GM21390 (cell line): ENCODE measurements around the gene CDH24.

Source experiments
- ATAC-seq: cut with Tn5 transposase; IDR thresholded peaks from one replicate; pipeline ENCODE4 v1.9.1; 2021; ENCODE audit not compliant: unreplicated experiment

The CDH24 gene

DNA sequence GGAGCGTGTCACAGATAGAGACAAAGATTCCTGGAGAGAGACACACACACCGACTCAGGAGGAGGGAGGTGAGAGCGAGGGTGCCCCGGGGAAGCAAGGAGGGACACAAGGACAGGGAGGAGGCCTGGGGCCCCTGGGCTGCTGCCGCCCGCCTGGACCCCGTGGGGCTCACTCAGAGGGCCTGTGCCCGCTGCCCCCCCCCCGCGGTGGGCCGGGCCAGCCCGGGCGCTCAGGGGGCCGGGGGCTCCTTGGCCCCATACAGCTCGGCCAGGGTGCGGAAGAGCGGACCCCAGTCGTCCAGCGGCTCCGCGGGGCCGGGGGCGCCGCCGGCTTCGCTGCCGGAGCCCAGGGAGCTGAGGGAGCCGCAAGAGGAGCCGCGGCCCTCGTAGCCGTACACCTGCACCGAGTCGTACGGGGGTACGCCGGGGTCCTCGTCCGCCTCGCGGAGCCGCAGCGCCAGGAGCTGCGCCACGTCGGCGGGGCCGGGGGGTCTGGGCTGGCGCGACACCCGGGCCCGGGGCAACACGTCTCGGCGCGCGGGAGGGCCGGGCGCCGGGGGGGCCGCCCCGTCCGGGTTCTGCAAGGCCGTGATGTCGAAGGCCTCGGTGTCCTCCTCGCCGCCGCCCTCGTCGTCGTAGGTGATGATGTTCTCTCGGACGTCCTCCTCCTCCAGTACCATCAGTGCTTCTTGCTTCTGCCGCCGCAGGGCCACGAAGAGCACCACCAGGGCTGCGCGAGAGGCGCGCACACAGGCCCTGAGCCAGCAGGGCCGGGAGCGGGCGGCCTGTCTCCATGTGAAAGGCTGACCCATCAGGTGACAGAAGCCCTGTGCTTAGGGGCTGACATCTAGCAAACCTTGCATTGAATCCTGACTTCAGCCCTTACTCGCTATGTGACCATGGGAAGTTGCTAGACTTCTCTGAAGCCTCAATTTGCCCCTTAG lies 9.3 kb downstream of the CDH24 start:
- no peak for ATAC-seq

DNA sequence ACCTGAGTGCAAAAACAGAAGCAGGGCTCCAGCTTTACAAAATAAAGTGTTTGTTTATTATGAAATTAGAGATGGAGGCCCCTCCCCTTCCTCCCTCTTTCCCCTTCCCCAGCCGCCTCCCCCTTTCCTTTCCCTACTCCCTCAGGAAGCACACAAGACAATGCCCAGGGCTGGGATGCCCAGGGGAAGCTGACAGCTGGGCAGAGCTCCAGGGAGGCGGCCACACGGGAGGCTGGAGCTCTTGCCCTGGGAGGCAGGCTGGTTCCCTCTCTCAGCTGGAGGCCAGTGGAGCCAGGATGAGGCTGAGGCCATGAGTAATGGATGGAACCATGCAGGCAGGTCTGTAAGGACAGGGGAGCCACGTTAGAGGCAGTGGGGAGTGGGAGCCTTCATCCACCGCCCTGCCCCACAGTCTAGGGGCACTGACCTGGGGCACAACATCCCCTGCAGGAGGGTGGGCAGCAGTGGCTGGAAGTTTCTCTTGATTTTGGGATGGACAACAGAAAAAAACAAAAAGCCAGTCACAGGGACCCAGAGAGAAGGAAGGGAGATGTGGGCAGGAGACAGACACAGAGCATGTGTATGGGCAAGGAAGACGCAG lies 10.2 kb downstream of the CDH24 start:
- no peak for ATAC-seq

DNA sequence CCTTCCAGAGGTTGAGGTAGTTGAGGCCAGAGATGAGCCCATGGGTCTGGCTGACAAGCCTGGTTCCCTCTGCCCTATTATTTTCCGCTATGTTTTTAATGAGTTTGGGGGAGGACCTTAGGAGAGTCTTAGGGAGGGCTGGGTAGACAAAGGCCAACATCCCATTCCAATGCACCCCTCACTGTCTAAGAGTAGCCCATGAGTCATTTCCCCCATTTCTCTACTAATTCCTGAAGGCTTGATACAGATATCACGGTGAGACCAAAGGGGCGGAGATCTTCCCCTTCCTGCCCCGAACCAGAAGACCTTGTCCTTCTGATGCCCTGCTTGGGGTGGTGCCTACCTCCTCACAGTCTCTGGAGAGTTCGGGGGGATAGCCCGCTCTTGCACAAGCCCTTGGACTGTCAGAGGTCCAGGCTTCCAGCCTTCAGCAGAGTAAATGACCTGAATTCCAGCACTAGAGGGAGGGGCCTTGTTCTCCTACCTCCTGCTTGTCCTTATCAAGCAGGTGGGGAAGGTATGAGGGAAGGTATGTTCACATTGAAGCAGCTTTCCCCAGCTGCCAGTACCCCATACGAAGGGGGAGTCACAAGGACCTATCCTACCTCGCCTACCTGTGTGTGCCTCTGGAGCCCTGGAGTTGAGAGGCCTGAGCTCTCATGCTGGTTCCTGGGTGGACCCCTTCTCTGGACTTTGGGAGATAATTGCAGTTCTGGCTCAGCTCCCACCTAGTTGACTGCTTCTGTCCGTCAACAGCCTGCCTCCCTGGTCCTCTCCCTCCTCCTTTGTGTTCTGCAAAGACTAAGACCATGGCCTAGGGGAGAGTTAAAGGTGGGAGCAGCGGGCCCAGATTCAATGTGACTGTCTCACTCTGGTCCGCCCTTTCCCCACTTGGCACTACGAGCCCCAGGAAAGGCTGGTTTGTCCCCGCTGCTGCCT lies 11.6 kb downstream of the CDH24 start:
- ATAC-seq = no peak

DNA sequence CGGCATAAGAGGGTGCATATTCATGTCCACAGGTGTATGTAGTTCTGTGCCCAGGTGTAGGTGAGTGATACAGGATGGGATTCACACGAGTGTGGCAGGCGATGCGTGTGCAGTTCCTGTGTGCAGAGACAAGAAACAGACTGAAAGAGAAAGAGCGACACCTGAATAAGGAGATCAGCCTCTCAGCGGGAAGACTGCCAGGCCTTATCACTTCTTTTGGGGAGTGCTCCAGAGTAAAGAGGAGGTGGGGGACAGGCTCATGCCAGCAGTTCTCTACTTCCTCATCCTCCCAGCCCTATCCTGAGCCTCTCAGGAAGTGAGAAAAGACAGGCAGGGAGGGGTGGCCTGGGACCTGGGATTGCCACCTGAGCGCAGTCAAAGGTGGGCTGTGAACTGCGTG lies 12.5 kb downstream of the CDH24 start:
- ATAC-seq = no peak

DNA sequence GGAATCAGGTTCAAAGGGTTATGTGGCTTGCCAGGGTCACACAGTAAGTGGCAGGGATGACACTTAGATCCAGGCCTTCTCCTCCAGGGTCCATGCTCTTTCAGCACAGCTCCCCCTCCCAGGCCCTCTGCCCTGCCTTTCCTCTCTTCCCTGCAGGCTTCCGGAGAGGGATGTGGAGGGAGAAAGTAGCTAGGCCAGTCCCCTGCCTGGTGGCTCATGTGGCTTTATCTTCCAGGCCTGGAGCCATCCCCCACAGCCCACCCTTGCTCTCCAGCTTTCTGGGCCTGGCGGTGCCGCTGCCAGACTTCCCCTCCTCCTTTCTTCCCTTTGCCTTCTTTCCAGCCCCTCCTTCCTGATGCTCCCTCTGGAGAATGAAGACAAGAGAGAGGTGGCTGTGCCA lies 13.6 kb downstream of the CDH24 start:
- ATAC-seq = no peak

DNA sequence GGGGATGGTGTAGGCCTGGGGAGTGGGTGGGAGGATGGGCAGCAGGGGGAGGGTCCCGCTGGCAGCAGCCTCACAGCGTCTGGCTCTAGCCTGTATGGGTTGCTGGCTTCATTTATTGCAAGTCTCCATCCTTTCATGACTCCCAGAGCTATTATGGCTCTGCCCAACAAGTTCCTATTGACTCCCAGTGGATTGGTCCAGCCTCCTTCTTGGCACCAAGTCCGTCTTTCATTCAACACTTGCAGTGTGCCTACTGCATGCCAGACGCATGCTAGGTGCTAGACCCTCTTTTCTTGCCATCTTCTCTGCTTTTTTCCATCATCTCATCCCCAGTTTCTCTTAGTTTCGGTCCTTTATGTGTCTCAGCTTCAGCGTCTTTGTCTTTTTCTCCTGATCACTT lies 14.2 kb downstream of the CDH24 start:
- no peak for ATAC-seq

DNA sequence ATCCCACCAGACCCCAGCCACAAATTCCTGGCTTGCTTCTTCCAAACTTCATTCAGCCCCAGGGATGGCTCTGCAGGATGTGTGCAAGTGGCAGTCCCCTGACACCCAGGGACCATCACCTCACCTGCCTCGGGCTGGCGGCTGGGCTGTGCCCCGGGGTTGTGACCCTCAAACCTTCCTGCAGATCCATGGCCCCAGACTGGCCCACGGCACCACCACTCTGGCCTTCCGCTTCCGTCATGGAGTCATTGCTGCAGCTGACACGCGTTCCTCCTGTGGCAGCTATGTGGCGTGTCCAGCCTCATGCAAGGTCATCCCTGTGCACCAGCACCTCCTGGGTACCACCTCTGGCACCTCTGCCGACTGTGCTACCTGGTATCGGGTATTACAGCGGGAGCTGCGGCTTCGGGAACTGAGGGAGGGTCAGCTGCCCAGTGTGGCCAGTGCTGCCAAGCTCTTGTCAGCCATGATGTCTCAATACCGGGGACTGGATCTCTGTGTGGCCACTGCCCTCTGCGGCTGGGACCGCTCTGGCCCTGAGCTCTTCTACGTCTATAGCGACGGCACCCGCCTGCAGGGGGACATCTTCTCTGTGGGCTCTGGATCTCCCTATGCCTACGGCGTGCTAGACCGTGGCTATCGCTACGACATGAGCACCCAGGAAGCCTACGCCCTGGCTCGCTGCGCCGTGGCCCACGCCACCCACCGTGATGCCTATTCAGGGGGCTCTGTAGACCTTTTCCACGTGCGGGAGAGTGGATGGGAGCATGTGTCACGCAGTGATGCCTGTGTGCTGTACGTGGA lies 15.0 kb downstream of the CDH24 start, which contains the start of gene PSMB11:
PSMB11 (plus strand) TSS at position 51 of the 804 bp plus-strand sequence; CDS start at position 65, 14 bp downstream.
- ATAC-seq = no peak

DNA sequence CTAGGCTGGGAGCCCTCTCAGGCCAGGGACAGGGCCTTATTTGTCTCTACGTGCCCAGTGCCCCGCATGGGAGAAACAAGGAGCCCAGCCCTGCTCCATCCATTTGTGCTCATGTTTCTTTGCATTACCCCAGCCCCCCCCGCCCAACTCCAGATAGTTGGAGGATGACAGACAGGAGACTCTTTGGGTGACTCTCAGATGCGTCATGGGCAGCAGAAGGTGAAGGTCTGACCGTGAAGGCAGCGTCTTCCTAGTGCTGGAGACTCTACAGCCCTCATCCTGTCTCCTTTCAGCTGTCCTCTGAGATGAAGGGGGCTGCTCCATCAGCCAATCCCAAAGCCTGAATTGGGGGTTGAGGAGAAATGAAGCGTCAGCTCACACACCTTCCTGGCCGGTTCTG lies 15.6 kb downstream of the CDH24 start:
- ATAC-seq = no peak

DNA sequence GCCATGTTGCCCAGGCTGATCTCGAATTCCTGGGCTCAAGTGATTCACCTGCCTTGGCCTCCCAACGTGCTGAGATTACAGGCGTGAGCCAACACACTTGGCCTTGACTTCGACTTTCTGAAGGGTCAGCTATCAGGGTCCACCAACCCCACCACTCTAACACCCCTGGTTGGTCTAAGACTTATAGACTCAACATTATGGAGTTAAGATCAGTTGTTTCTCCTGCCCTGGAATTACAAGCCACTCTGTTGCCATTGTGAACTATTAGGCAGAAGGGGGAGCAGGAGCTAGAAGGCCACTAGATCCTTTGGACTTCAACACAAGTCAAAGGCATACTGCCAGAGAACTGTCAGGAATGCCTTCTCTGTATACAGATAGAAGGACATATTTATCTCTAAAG lies 17.2 kb downstream of the CDH24 start:
- no peak for ATAC-seq

DNA sequence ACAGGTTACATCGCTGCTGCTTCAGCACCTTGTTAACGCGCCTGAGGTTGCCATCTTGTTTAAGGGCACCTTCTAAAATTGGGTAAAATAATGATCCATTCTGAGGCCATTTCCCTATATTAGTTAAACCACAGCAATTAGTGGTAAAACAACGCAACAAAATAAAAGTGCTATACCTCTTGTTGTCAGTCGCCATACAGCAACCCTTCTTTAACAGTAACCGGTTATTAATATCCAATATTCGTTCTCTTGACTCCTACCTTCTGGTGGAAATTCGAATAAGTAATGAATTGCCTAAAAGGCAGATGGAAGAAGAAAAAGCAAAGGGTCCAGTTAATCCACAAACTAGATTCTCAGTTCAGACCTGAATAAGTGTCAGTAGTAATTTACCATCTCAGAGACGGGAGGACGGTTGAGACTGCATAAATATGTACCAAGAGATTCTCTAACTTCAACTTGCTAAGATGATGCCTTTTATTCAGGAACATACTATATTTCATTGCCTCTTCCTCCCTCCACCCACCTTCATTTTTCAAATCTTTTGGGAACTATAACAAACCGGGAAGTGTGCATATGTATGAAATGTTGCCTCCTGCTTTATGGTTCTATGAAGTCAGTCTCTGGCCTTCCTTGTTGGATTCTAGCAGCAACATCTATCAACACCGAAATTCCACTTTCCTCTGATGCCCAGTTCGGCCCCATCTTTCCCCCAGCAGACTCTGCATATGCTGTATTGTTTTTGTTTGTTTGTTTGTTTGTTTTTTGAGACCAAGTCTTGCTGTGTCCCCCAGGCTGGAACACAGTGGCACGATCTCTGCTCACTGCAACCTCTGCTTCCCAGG lies 21.8 kb downstream of the CDH24 start:
- ATAC-seq = no peak

DNA sequence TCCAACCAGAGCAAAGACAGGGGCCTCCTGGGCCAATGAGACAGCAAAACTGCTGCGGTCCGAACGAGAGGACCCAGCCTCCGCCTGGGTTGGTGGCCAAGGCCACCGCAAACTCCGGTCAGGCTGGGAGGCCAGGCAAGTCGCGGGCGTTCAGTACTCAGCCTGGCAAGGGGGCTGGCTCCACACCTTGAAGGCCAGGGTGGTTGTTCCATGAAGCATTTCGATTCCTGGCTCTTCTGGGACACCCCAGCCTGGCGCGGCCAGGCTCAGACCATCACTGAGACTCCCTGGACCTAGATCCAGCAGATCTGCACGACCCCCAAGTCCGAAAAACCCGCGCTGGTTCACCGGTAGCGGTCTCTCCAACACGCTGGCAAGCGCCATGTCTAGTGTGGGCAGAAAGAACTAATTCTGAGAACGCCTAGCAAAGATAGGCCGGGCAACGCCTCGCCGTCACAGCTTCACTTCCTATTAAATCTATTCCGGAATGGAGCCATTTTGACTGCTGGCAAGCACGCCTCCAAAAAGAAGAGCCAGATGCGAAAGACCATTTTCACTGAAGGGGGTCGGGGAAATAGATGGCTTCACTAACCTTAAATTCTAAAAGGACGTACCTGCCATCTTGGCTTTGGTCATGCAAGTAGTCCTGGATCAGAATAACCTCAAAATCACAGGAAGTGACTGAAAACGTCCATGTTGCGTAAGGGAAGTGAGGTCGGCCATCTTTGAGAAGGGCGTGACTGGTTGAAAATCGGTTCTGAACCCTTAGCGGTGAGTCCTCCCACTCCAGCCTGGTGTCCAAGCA lies 22.6 kb downstream of the CDH24 start, which contains the start of gene PSMB5:
PSMB5 (minus strand) TSS at position 403 of the 805 bp plus-strand sequence; CDS start at position 384, 19 bp downstream.
- ATAC-seq = peak; percentile 96

DNA sequence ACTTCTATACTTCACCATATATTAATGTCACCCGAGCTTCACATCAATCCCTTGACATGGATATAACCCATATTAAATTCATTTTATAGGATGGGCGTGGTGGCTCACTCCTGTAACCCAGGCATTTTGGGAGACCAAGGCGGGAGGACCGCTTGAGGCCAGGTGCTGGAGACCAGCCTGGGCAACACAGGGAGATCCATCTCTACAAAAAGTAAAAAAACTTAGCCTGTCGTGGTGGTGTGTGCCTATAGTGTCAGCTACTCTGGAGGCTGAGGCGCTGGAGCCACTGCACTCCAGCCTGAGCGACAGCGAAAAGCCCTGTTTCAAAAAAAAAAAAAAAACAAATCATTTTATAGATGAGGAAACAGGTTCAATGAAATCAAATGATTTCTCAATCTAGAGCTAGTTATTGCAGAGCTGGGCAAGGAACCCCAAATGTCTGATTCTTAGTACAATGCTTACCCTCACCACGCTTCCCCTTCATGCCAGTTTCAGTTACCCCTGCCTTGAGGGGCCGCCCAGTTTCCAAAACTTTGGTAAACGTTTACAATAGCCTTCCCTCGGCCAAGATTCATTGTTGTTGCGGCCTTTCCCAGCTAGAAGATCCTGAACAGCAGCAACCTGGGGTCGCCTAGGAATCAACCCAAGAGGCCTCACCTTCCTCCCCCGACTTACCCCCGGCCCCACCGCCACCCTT lies 23.4 kb downstream of the CDH24 start:
- ATAC-seq = no peak

DNA sequence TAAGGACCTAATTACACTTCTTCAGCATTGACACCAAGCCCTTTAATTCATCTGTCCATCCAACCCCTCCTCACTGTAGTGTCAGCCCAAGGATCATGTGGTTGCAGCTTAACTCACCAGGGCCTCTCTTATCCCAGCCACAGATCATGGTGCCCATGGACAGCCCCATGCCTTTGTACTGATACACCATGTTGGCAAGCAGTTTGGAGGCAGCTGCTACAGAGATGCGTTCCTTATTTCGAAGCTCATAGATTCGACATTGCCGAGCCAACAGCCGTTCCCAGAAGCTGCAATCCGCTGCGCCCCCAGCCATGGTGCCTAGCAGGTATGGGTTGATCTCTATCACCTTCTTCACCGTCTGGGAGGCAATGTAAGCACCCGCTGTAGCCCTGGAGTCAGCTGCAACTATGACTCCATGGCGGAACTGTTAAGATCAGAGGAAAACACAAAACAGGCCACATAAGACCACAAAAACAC lies 24.0 kb downstream of the CDH24 start:
- no peak for ATAC-seq

DNA sequence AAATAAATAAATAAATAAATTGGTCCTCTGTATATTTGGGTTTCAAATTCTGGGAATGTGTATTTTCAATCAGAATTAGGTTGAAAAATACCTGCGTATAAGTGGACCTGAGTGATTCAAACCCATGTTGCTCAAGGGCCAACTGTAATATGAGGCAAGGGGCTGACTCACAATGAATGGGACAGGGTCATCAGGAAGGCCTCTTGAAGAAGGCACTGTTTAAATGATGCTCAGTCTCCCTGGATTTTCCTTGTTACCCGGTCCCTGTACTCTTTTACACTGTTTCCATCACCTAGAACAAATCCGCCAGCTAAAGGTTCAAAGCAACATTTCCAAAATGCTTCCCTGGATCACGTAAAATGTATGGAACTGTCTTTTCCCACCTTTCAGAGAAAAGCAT lies 26.4 kb downstream of the CDH24 start:
- no peak for ATAC-seq

DNA sequence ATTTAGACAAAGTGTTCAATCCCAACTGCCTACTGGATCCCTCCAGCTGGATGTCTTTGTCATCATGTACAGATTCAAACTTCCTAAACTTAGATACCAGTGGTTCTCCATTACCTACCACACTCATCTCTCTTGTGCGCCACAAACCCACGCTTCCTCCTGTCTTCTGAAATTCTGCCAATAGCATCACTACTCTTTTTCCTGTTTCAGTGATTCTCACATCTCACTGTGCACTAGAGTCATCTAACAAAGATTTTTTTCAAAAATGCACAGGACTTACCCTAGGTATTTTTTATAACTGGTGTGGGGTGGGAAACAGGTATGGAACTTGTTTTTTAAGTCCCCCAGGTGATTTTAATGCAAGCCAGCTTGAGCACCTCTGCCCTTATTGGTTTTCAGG lies 28.5 kb downstream of the CDH24 start:
- ATAC-seq = no peak

DNA sequence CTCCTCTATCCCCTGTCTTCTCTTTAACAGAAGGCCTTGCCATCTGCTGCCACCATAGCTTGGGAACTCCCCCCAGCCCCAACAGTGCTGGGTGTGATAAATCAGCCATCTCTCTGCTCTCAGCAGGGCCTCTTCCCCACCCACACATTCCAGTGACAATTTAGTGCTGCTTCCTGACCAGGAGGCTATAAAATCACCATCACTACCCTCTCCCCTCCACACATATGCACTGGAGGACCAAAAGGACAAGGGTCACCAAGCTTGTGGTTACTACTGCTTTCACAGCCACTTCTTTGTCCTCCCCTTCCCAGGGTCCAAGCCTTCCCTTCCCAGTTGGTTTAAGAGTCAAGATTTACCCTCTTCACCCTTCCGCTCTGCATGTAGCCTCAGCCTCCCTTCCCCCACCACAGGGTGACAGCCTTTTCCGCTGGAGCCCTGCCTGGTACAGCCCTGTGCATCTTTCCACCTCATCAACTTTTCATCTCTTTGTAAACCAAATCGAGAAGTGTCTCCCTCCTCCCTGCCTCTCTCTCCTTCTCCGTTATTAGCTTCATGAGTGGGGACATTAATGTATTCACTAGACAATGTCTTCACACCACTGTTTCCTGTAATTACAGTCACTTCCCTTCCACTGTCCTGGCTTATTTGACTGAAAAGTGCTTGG lies 32.0 kb downstream of the CDH24 start:
- ATAC-seq = no peak

DNA sequence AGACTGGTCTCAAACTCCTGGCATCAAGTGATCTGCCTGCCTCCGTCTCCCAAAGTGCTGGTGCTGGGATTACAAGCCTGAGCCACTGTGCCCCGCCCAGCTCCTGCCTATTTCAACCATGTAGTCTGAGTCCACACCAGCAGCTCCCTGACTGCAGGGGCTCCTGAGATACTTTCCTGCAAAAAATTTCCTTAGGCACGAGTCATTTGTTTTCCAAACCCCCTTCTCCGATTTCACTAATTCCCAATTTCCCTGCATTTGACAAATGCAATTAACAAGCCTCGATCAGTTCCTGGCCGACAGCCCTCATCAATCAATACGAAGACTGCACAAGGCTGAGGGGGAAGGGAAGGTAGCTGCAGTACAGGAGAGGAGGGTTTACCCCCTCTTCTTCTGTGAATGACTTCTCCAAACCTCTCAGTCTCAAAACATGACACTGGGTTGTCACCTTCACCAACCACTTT lies 32.7 kb downstream of the CDH24 start:
- ATAC-seq = no peak
